GM12878 (cell line): ENCODE data around the gene ALOX12. TPM values are rescaled to one million over a fixed set of nuclear protein-coding genes. Genes with fewer than 3 reads are reported as not detected.

ENCODE experiments used
- ATAC-seq: fragments of 200-7000 bp; cut with Tn5 transposase; 3 replicates; pipeline ENCODE4 v1.9.1; 2020; ENCODE audit warnings: mild to moderate bottlenecking, moderate library complexity
- BruUV-seq: library from RNA; stranded (reverse); fragments of 400-500 nt; replicated peaks from 2 replicates; lab custom pipeline; 2021; lab: Mats Ljungman, UMichigan
- CTCF ChIA-PET: fragments of 300-600 bp; sonication (Branson Sonifier 250); formaldehyde crosslinking; extraction: SDS; loops from one replicate; lab custom pipeline; 2021; ENCODE audit warnings: inconsistent platforms; lab: Yijun Ruan, JAX
- POLR2A ChIA-PET: fragments of 350-600 bp; formaldehyde crosslinking; extraction: SDS; loops from one replicate; lab custom pipeline; 2021; ENCODE audit warnings: inconsistent platforms; lab: Charles Lee
- RAD21 ChIA-PET: fragments of 300-600 bp; sonication (Branson Sonifier 250); formaldehyde crosslinking; loops from one replicate; lab custom pipeline; 2023; ENCODE audit warnings: antibody characterized with exemption; ENCODE audit not compliant: unreplicated experiment; lab: Charles Lee
- SMC1A ChIA-PET: fragments of 300-600 bp; sonication (Branson Sonifier 250); formaldehyde crosslinking; loops from one replicate; lab custom pipeline; 2023; ENCODE audit not compliant: unreplicated experiment, uncharacterized antibody; lab: Charles Lee
- DNase-seq: peaks from one replicate; pipeline ENCODE4 v3.0.0-alpha.2; 2011; ENCODE audit warnings: low read depth, low spot score
- FAIRE-seq: peaks from 3 replicates; lab custom pipeline; 2011; peaks lifted over from hg19 to GRCh38; lab: Jason Lieb, UNC
- H2AFZ ChIP-seq: 2 replicates; pipeline ENCODE4 v1.6.0; 2011; ENCODE audit warnings: low read depth, low read length, control low read depth; ENCODE audit not compliant: control insufficient read depth
- H3K27ac ChIP-seq: 2 replicates; pipeline ENCODE4 v1.5.1; 2011; ENCODE audit warnings: control low read depth; ENCODE audit not compliant: control insufficient read depth, insufficient read depth
- H3K27me3 ChIP-seq, 2 experiments: replicated peaks in 1 of 2; 2 replicates each; pipeline versions ENCODE4 v1.6.0 to v1.6.1; 2011; ENCODE audit warnings: low read length in 1 of 2; ENCODE audit not compliant: control insufficient read depth in 2 of 2, insufficient read depth in 2 of 2
- H3K36me3 ChIP-seq, 2 experiments: 2 replicates each; pipeline ENCODE4 v1.5.1; 2011; ENCODE audit warnings: low read length in 1 of 2; ENCODE audit not compliant: control insufficient read depth in 2 of 2, insufficient read depth in 2 of 2
- H3K4me1 ChIP-seq: 2 replicates; pipeline ENCODE4 v1.6.1; 2011; ENCODE audit warnings: mild to moderate bottlenecking, low read length, moderate library complexity, mixed read lengths; ENCODE audit not compliant: control insufficient read depth, insufficient read depth
- H3K4me2 ChIP-seq: 2 replicates; pipeline ENCODE4 v1.6.0; 2011; ENCODE audit warnings: control low read depth; ENCODE audit not compliant: control insufficient read depth, insufficient read depth
- H3K4me3 ChIP-seq: fragments of 200-600 bp; sonication (generic); 2 replicates; pipeline ENCODE4 v1.5.1; 2016
- H3K79me2 ChIP-seq: 2 replicates; pipeline ENCODE4 v1.6.0; 2011; ENCODE audit warnings: low read length; ENCODE audit not compliant: control insufficient read depth, insufficient read depth
- H3K9ac ChIP-seq: 2 replicates; pipeline ENCODE4 v1.8.0; 2011; ENCODE audit warnings: low read length, control low read depth, mixed read lengths; ENCODE audit not compliant: control insufficient read depth, insufficient read depth
- H3K9me3 ChIP-seq: replicated peaks from 3 replicates; pipeline ENCODE4 v1.5.1; 2011; ENCODE audit warnings: mild to moderate bottlenecking, low read length; ENCODE audit not compliant: control insufficient read depth, insufficient read depth
- H4K20me1 ChIP-seq: 2 replicates; pipeline ENCODE4 v1.6.0; 2011; ENCODE audit not compliant: control insufficient read depth, insufficient read depth
- BMI1 ChIP-seq: fragments of 450-650 bp; IDR thresholded peaks from 2 replicates; pipeline ENCODE4 v1.6.1; 2016; ENCODE audit warnings: mild to moderate bottlenecking, moderate library complexity, borderline replicate concordance
- DPF2 ChIP-seq: fragments of 450-650 bp; IDR thresholded peaks from 2 replicates; pipeline ENCODE4 v1.6.1; 2017; ENCODE audit warnings: mild to moderate bottlenecking
- HSF1 ChIP-seq: fragments of 150-350 bp; IDR thresholded peaks from 2 replicates; pipeline ENCODE4 v1.6.1; 2014; ENCODE audit warnings: mild to moderate bottlenecking, low read depth, low read length
- MXI1 ChIP-seq: fragments of 150-350 bp; IDR thresholded peaks from 2 replicates; pipeline ENCODE4 v1.6.1; 2011; ENCODE audit warnings: low read depth, mild to moderate bottlenecking, inconsistent platforms, low read length, improper control_type of control experiment
- MYC ChIP-seq: IDR thresholded peaks from 2 replicates; pipeline ENCODE4 v1.6.1; 2011; ENCODE audit warnings: mild to moderate bottlenecking, low read length, moderate library complexity, inconsistent platforms; ENCODE audit not compliant: insufficient read depth, insufficient replicate concordance, insufficient read length, severe bottlenecking
- SUZ12 ChIP-seq: fragments of 200-600 bp; sonication (generic); IDR thresholded peaks from one replicate; pipeline ENCODE4 v1.6.1; 2018; ENCODE audit warnings: antibody characterized with exemption, mild to moderate bottlenecking; ENCODE audit not compliant: unreplicated experiment
- ZNF274 ChIP-seq: IDR thresholded peaks from one replicate; pipeline ENCODE4 v1.8.0; 2011; ENCODE audit not compliant: insufficient read length, insufficient read depth
- WGBS: methylation state at CpG from one replicate; pipeline ENCODE4 v1.1.6; 2016; ENCODE audit warnings: low lambda C conversion rate; ENCODE audit not compliant: insufficient replicate concordance, insufficient coverage; ENCODE audit errors: missing lambda C conversion rate; 5-methylcytosine and 5-hydroxymethylcytosine counted together
- in situ Hi-C: fragments of 300-500 bp; cut with MboI; formaldehyde crosslinking; loops from 9 replicates; pipeline ENCODE4 v1.14.3; 2018; ENCODE audit warnings: mixed read lengths
- intact Hi-C: fragments of 100-400 bp; cut with micrococcal nuclease; formaldehyde crosslinking; loops from one replicate; pipeline ENCODE4 v1.14.2; 2022; ENCODE audit not compliant: unreplicated experiment
- polyA plus RNA-seq, 11 experiments: library from polyadenylated mRNA; depleted of rRNA in 4 of 11; unstranded in 6 of 11; stranded (reverse) in 5 of 11; fragments of >200 nt; fragmentation: Nextera tagmentation in 4 of 11; fragmentation: Illumina TruSeq in 1 of 11; extraction: Ambion mirVana in 4 of 11; extraction: Trizol in 1 of 11; gene quantifications; 1 replicate in 1 of 11; 2 replicates in 10 of 11; pipeline versions ENCODE4 v1.2.1 to v1.2.3, GENCODE V29; 2011 to 2016; ENCODE audit warnings: inconsistent platforms in 2 of 11, missing spikeins in 2 of 11, low read depth in 1 of 11
- total RNA-seq, 4 experiments: library from RNA; depleted of rRNA in 3 of 4; stranded (reverse); fragments of >200 nt in 3 of 4; fragmentation: Illumina TruSeq in 1 of 4; extraction: Trizol in 1 of 4; gene quantifications; 2 replicates each; pipeline versions ENCODE4 v1.2.1 to v1.2.3, GENCODE V29; 2013 to 2021
- TF ChIP-seq, protein P1 (sequence below): IDR thresholded peaks from 2 replicates; pipeline ENCODE4 v1.6.1; 2011; ENCODE audit warnings: low read depth, low read length, improper control_type of control experiment, borderline replicate concordance

Gene ALOX12
- total and polyA plus RNA-seq, 10 of the 15 experiments (the other 5 are each of a cell fraction or from before 2014, with no cell fraction given) = 0.23 to 0.82 (median 0.58) TPM; not detected in 6

- no peak for TF ChIP-seq MXI1
- no peak for TF ChIP-seq HSF1
- no peak for TF ChIP-seq BMI1
Observed at GRCh38 chr17:6985266-6985665, 10.6 kb upstream of the ALOX12 start (continued).

GRCh38 chr17:6986676-6987075 is 9.2 kb upstream of the ALOX12 start:
- H3K4me2 ChIP-seq = no peak overlapping the region
- no peaks in the 10 kb centered on the region for H4K20me1 ChIP-seq
- TF ChIP-seq MYC (no peak), ZNF274 (no peak), SUZ12 (no peak), MXI1 (no peak), DPF2 (no peak)
- TF ChIP-seq, protein P1, sequence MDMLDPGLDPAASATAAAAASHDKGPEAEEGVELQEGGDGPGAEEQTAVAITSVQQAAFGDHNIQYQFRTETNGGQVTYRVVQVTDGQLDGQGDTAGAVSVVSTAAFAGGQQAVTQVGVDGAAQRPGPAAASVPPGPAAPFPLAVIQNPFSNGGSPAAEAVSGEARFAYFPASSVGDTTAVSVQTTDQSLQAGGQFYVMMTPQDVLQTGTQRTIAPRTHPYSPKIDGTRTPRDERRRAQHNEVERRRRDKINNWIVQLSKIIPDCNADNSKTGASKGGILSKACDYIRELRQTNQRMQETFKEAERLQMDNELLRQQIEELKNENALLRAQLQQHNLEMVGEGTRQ = no peak
- TF ChIP-seq, all 136 proteins: peak for 0
- ChIA-PET CTCF (interaction anchor here (2.0 kb wide), 1 partner anchor 18 kb away, joined by 5 read pairs; no protein-coding TSS in a partner anchor), RAD21 (no interaction called here), SMC1A (no interaction called here), POLR2A (no interaction called here)
- Histone ChIP-seq H2AFZ (no peak overlapping the region), H3K27me3 (no peaks in the 10 kb centered on the region), H3K4me3 (no peak overlapping the region), H3K9ac (no peak overlapping the region), H3K9me3 (no peaks in the 10 kb centered on the region), H3K36me3 (no peaks in the 10 kb centered on the region), H3K27ac (no peak overlapping the region), H3K4me1 (no peaks in the 10 kb centered on the region), H3K79me2 (no peaks in the 10 kb centered on the region)
- WGBS = 43% methylated on average over 2 of the region's 3 CpGs
- intact Hi-C loops (no loop called here), in situ Hi-C loops (no loop called here)
- no TSS peak for BruUV-seq
- ATAC-seq = no peak
- DNase-seq = no peak
- FAIRE-seq = no peak
